Right forelimb (tissue), 1 donor: Measurements from ENCODE around the gene FAM120B.

Experiments
- DNase-seq: peaks from one replicate; pipeline ENCODE4 v3.0.0-alpha.2; 2018

FAM120B gene

GRCh38 chr6:170363255-170363654, 56.7 kb downstream of the FAM120B start:
- DNase-seq = no peak

- no peak for DNase-seq
Measured at GRCh38 chr6:170365121-170365520, 58.6 kb downstream of the FAM120B start.

GRCh38 chr6:170365593-170365992, 59.0 kb downstream of the FAM120B start:
- no peak for DNase-seq

- DNase-seq = no peak
Measured at GRCh38 chr6:170366248-170366960, 59.8 kb downstream of the FAM120B start.

GRCh38 chr6:170367241-170367640, 60.7 kb downstream of the FAM120B start:
- DNase-seq = no peak

GRCh38 chr6:170368544-170368943, 62.0 kb downstream of the FAM120B start:
- no peak for DNase-seq

- DNase-seq = no peak
Measured at GRCh38 chr6:170369403-170369802, 62.8 kb downstream of the FAM120B start.

GRCh38 chr6:170370416-170370815, 63.9 kb downstream of the FAM120B start:
- no peak for DNase-seq

GRCh38 chr6:170371080-170371479, 64.5 kb downstream of the FAM120B start:
- no peak for DNase-seq

GRCh38 chr6:170371588-170371987, 65.0 kb downstream of the FAM120B start:
- DNase-seq = no peak

- no peak for DNase-seq
Measured at GRCh38 chr6:170372380-170373325, 66.1 kb downstream of the FAM120B start.

- no peak for DNase-seq
Measured at GRCh38 chr6:170374571-170375444, 68.2 kb downstream of the FAM120B start.

GRCh38 chr6:170375661-170376060, 69.1 kb downstream of the FAM120B start:
- DNase-seq = no peak

GRCh38 chr6:170376386-170377043, 70.0 kb downstream of the FAM120B start:
- no peak for DNase-seq

GRCh38 chr6:170378502-170378901, 71.9 kb downstream of the FAM120B start:
- DNase-seq = no peak

GRCh38 chr6:170381562-170381961, 75.0 kb downstream of the FAM120B start:
- no peak for DNase-seq

GRCh38 chr6:170383466-170384035, 77.0 kb downstream of the FAM120B start:
- no peak for DNase-seq

- no peak for DNase-seq
Measured at GRCh38 chr6:170385506-170385905, 78.9 kb downstream of the FAM120B start.

- no peak for DNase-seq
Measured at GRCh38 chr6:170388113-170388512, 81.6 kb downstream of the FAM120B start.

- DNase-seq = no peak
Measured at GRCh38 chr6:170393033-170393432, 86.5 kb downstream of the FAM120B start.

- DNase-seq = no peak
Measured at GRCh38 chr6:170393807-170394399, 87.3 kb downstream of the FAM120B start.

- DNase-seq = no peak
Measured at GRCh38 chr6:170394980-170395379, 88.4 kb downstream of the FAM120B start.
